ENCODE results near the gene FYN.

Gene FYN

DNA sequence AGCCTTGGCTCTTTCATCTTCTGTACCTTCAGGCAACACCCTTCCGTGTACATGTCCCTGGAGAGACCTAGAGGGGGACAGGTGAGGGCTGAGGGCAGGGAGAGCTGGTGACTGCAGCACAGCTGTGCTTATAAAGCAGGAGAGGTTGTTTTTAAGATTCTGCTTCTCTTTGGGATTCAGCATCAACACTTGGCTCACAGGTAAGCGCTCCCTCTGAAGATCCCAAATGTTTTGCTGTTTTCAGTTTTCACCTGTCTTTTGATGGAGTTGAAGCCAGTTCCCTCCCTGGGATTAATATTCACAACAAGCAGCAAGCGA, 248.2 kb downstream of the FYN start:
- H3K27ac ChIP-seq, result no peak overlapping the region
- no peak for DNase-seq (ENCODE audit: low read depth, low spot score)

DNA sequence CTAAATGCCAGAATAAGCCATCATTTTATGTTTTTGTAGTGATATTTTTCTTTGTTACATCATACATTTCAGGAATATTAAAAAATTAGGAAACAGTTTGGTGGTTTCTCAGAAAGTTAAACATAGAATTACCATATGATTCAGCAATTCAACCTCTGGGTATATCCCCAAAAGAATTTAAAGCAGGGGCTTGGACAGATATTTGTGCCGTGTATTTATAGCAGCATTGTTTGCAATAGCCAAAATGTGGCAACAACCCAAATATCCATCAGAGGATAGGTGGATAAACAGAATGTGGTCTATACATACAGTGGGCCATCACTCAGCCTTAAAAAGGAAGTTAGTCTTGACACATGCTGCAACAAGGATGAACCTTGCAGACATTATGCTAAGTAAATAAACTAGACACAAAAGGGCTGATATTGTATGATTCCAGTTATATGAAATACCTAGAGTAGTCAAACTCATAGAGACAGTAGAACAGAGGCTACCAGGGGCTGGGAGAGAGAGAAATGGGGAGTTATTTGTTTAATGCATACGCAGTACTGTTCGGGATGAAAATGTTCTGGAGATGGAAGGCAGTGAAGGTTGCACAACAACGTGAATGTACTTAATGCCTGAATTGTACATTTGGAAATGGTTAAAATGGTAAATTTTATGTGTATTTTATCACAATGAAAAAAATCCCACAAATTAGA, 248.7 kb downstream of the FYN start:
- DNase-seq (ENCODE audit: low read depth, low spot score), result no peak
- H3K27ac ChIP-seq, result peak overlapping the region; percentile 41

DNA sequence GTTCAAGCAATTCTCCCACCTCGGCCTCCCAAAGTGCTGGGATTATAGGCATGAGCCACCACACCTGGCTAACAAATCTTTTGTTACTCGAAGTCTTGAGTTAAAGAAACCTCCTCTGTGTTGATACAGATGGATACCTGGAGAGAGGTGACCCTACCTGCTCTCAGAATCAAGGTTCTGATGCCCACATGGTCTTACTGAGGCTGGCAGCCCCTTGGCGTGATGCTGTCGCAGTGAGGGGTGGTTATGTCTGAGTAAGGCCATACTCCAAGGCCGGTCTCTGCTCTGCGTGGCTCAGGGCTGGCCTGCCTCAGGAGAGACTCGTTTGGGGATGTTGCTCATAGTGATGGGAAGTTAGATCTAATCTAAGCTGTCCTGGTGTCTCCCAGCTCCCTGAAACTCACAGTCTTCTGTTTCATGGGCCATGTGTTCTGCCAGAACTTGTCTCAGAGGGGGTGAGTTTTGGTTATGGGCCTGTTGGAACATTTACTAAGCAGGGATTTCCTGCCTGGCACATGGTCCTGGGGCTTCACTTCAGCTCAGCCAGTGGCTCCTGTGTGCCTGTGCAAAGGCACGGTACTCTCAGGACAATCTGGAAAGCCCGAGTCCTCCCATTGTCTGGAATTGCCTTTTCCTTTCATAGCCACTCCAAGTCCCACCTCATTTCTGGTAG, 250.1 kb downstream of the FYN start:
- H3K27ac ChIP-seq, result peak overlapping the region; percentile 41
- peak; percentile 79 for DNase-seq (ENCODE audit: low read depth, low spot score)

DNA sequence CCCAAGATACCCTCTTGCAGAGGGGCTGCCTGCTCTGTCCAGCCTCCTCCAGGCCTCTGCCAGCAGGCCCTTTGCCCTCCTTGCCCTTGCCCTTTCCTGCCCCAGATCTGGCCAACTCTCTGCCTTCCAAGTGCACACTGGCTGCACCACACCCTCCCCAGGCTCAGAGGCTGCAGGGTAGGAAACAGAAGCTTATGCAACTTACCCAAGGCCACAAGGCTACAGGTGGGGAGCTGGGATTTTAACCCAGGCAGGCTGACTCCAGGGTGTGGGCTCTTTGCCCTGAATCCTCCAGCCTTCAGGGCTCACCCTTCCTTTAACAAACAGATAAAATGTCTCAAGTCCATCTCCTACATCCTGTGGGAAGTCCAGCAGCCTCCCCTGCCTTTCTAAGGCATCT, 253.1 kb downstream of the FYN start:
- no peak for DNase-seq (ENCODE audit: low read depth, low spot score)
- H3K27ac ChIP-seq, result no peak overlapping the region

DNA sequence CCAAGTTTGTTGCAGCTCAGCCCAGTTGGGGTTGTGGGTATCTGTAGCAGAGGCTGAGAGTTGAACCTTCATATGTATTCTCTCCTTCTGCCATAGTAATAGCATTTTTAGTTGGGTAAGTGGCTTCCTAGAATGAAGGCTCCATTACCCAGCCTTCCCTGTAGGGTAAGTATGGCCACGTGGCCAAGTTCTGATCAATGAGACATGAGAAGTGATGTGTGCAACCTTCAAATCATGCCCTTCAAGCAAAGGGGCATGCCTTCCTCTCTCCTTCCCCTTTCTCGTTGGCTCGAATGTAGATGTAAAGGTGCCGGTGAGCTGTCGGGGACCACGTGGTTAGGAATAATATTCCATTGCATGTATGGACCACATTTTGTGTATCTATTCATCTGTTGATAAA, 254.8 kb downstream of the FYN start:
- no peak overlapping the region for H3K27ac ChIP-seq
- DNase-seq (ENCODE audit: low read depth, low spot score), result no peak

DNA sequence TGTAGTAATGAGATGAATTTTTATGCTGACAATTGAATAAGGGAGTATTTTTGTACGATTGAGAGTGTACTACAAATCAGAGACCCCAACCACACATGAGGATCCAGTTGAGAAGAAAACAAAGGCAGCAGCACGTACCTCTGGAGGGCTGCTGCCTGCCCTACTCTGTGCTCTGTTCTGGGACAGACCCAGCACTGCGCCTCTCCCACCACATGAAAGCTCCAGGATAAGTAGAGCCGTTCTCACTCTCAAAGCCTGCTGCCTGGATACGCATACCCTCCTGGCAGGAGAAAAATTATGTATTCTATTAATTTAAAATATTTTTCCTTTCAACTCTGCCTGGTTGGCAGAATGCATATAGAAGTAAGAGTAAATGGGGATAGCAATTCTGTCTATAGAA, 256.1 kb downstream of the FYN start:
- no peak overlapping the region for H3K27ac ChIP-seq
- no peak for DNase-seq (ENCODE audit: low read depth, low spot score)

DNA sequence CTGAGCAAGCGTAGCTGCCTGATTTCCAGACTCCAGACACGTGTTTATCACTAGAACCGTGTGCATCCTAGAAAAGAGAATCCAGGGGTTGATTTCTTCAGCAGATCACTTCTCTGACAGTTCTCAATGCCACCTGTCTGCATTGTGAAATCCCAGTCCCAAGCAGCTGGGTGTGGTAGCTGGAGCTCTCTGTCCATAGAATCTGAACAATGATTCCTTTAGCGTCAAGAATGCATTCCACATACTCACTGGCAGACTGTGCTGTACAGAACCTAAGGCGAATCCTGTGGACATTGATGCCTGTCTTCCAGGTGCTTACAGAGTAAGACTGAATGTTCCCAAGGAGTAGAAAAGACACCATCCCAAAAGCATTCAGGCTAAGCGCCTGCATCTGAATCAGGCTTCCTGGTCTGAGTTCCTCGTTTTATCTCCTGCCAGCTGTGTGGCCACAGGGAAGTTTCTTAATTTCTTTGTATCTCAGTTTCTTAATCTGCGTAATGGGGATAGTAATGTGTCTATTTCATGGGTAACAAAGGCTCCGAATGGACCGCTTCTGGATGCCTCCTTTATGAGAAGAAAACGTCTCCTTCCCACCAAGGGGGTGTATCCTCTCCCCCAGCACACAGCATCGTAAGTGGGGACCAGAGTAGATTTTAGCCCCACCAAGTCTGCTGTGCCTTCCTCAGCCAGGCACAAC, 257.2 kb downstream of the FYN start:
- H3K27ac ChIP-seq, result peak overlapping the region; percentile 10
- no peak for DNase-seq (ENCODE audit: low read depth, low spot score)

DNA sequence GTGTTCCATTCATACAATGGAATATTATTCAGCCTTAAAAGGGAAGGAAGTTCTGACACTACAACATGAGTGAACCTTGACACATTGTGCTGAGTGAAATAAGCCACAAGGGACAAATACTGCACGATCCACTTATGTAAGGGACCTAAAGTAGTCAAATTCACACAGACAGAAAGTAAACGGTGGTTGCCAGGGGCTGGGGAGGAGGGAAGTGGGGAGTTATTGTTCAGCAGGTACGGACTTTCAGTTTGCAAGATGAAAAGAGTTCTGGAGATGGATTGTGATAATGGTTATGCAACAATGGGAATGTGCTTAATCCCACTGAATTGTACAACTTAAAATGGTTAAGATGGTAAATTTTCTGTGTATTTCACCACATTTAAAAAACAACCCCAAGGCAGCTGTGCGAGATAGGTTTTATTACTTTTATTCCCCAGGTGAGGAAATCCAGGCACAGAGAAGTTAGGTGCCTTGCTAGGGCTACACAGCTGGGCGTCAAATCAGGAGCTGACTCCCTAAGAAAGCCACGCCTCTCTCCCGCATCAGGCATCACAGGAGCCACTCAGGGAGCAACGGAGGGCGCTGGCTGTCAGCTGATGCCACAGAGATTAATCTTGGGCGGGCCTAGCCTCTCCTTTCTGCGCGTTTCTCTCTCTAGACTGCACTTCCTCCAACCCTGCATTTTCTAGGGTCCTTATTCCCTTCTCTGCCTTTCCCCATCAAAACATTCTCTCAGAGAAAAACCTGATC, 258.2 kb downstream of the FYN start:
- H3K27ac ChIP-seq, result peak overlapping the region; percentile 10
- no peak for DNase-seq (ENCODE audit: low read depth, low spot score)

DNA sequence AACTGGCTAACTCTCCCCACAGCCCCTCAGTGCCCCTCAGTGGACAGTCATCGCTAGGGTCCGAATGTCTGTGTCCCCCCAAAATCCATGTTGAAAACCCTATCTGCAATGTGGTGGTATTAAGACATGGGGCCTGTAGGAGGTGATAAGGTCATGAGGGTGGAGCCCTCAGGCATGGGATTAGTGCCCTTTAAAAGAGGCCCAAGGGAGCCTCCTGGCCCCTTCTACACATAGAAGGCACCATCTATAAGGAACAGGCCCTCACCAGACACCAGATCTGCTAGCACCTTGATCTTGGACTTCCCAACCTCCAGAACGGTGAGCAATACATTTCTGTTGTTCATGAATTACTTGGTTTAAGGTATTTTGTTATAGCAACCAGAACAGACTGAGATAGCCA, 260.9 kb downstream of the FYN start:
- H3K27ac ChIP-seq, result no peak overlapping the region
- no peak for DNase-seq (ENCODE audit: low read depth, low spot score)

DNA sequence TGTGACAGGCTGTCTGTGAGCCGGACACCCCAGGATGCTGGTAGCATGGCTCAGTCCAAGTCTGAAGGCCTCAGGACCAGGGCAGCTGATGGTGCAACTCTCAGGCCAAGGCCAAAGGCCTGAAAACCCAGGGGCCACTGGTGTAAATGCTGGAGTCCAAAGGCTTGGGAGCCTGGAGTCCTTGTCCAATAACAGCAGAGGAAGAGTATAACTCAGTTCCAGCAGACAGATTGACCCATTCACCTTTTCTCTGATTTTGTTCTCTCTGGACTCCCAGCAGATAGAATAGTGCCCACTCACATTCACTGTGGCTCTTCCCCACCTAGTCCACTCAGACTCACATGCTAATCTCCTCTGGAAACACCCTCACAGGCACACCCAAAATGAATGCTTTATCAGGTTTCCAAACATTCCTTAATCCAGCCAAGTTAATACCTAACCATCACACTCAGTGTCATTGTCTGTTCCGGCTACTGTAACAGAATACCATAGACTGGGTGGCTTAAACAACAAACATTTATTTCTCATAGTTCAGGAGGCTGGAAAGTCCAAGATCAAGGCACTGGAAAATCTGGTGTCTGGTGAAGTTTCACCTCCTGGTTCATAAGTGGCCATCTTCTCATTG, 262.6 kb downstream of the FYN start:
- no peak overlapping the region for H3K27ac ChIP-seq
- no peak for DNase-seq (ENCODE audit: low read depth, low spot score)
